Ishikawa (cell line): Measurements from ENCODE around the gene CCT3.

Source experiments
- CEBPB ChIP-seq: IDR thresholded peaks from 2 replicates; pipeline ENCODE4 v1.6.1; 2012
- CREB1 ChIP-seq: IDR thresholded peaks from 2 replicates; pipeline ENCODE4 v1.6.1; 2012; ENCODE audit warnings: low read depth
- EGR1 ChIP-seq: IDR thresholded peaks from 2 replicates; pipeline ENCODE4 v1.6.1; 2012
- EP300 ChIP-seq: IDR thresholded peaks from 2 replicates; pipeline ENCODE4 v1.6.1; 2012; ENCODE audit warnings: borderline replicate concordance
- MAX ChIP-seq: IDR thresholded peaks from 2 replicates; pipeline ENCODE4 v1.6.1; 2012
- NFIC ChIP-seq: IDR thresholded peaks from 2 replicates; pipeline ENCODE4 v1.6.1; 2012
- RAD21 ChIP-seq: IDR thresholded peaks from 2 replicates; pipeline ENCODE4 v1.6.1; 2012; ENCODE audit warnings: low read depth
- REST ChIP-seq: IDR thresholded peaks from 2 replicates; pipeline ENCODE4 v1.6.1; 2012; ENCODE audit warnings: low read depth, mild to moderate bottlenecking
- TAF1 ChIP-seq: IDR thresholded peaks from 2 replicates; pipeline ENCODE4 v1.6.1; 2012; ENCODE audit warnings: low read depth, mild to moderate bottlenecking
- TCF12 ChIP-seq: IDR thresholded peaks from 2 replicates; pipeline ENCODE4 v1.6.1; 2012; ENCODE audit warnings: low read depth
- TEAD4 ChIP-seq: IDR thresholded peaks from 2 replicates; pipeline ENCODE4 v1.6.1; 2012
- YY1 ChIP-seq: IDR thresholded peaks from 2 replicates; pipeline ENCODE4 v1.6.1; 2012; ENCODE audit warnings: low read depth
- ZBTB7A ChIP-seq: IDR thresholded peaks from 2 replicates; pipeline ENCODE4 v1.6.1; 2012; ENCODE audit warnings: low read depth

GRCh38 chr1:156359249-156359648 is 21.2 kb upstream of the CCT3 start:
- TF ChIP-seq NFIC (no peak), YY1 (no peak), REST (no peak), TAF1 (no peak), EP300 (no peak), TEAD4 (no peak), CREB1 (no peak), CEBPB (no peak), MAX (no peak), EGR1 (no peak), RAD21 (no peak), ZBTB7A (no peak), TCF12 (no peak)
